ENCODE data around the gene CCR3.

The CCR3 gene

GRCh38 chr3:46222435-46223161, 19.7 kb upstream of the CCR3 start:
- no peaks in the 10 kb centered on the region for H3K36me3 ChIP-seq (ENCODE audit: control insufficient read depth, insufficient read depth, low read length)
- no peaks in the 10 kb centered on the region for H3K4me1 ChIP-seq (ENCODE audit: control insufficient read depth, insufficient read depth, low read length)
- no peaks in the 10 kb centered on the region for H3K27me3 ChIP-seq (ENCODE audit: control insufficient read depth, insufficient read depth, low read length)
- H3K9ac ChIP-seq (ENCODE audit: low read depth, low read length) = no peak overlapping the region
- H3K9me3 ChIP-seq (ENCODE audit: control insufficient read depth, insufficient read depth, low read length) = no peaks in the 10 kb centered on the region
- no peak overlapping the region for H3K4me3 ChIP-seq (ENCODE audit: low read depth, low read length)

GRCh38 chr3:46228260-46229242, 13.7 kb upstream of the CCR3 start:
- H3K9ac ChIP-seq (ENCODE audit: low read depth, low read length) = no peak overlapping the region
- H3K27me3 ChIP-seq (ENCODE audit: control insufficient read depth, insufficient read depth, low read length) = no peaks in the 10 kb centered on the region
- no peaks in the 10 kb centered on the region for H3K36me3 ChIP-seq (ENCODE audit: control insufficient read depth, insufficient read depth, low read length)
- no peaks in the 10 kb centered on the region for H3K4me1 ChIP-seq (ENCODE audit: control insufficient read depth, insufficient read depth, low read length)
- H3K4me3 ChIP-seq (ENCODE audit: low read depth, low read length) = no peak overlapping the region
- H3K9me3 ChIP-seq (ENCODE audit: control insufficient read depth, insufficient read depth, low read length) = no peaks in the 10 kb centered on the region

GRCh38 chr3:46231323-46231722, 10.9 kb upstream of the CCR3 start:
- H3K9ac ChIP-seq (ENCODE audit: low read depth, low read length) = no peak overlapping the region
- H3K36me3 ChIP-seq (ENCODE audit: control insufficient read depth, insufficient read depth, low read length) = no peaks in the 10 kb centered on the region
- no peaks in the 10 kb centered on the region for H3K4me1 ChIP-seq (ENCODE audit: control insufficient read depth, insufficient read depth, low read length)
- no peak overlapping the region for H3K4me3 ChIP-seq (ENCODE audit: low read depth, low read length)
- H3K9me3 ChIP-seq (ENCODE audit: control insufficient read depth, insufficient read depth, low read length) = no peaks in the 10 kb centered on the region
- no peaks in the 10 kb centered on the region for H3K27me3 ChIP-seq (ENCODE audit: control insufficient read depth, insufficient read depth, low read length)

GRCh38 chr3:46233194-46233593, 9.1 kb upstream of the CCR3 start:
- H3K36me3 ChIP-seq (ENCODE audit: control insufficient read depth, insufficient read depth, low read length) = no peaks in the 10 kb centered on the region
- no peaks in the 10 kb centered on the region for H3K27me3 ChIP-seq (ENCODE audit: control insufficient read depth, insufficient read depth, low read length)
- H3K4me1 ChIP-seq (ENCODE audit: control insufficient read depth, insufficient read depth, low read length) = no peaks in the 10 kb centered on the region

GRCh38 chr3:46235425-46235824, 6.8 kb upstream of the CCR3 start:
- H3K36me3 ChIP-seq (ENCODE audit: control insufficient read depth, insufficient read depth, low read length) = no peaks in the 10 kb centered on the region
- H3K9me3 ChIP-seq (ENCODE audit: control insufficient read depth, insufficient read depth, low read length) = no peaks in the 10 kb centered on the region
- H3K4me3 ChIP-seq (ENCODE audit: low read depth, low read length) = no peak overlapping the region
- H3K27me3 ChIP-seq (ENCODE audit: control insufficient read depth, insufficient read depth, low read length) = no peaks in the 10 kb centered on the region
- peaks cover 10% of the 10 kb centered on the region for H3K4me1 ChIP-seq (ENCODE audit: control insufficient read depth, insufficient read depth, low read length)
- H3K9ac ChIP-seq (ENCODE audit: low read depth, low read length) = no peak overlapping the region

More at GRCh38 chr3:46233194-46233593, 9.1 kb upstream of the CCR3 start:
- Histone ChIP-seq H3K9ac (ENCODE audit: low read depth, low read length) (no peak overlapping the region), H3K4me3 (ENCODE audit: low read depth, low read length) (no peak overlapping the region), H3K9me3 (ENCODE audit: control insufficient read depth, insufficient read depth, low read length) (no peaks in the 10 kb centered on the region)

- no peaks in the 10 kb centered on the region for H3K27me3 ChIP-seq (ENCODE audit: control insufficient read depth, insufficient read depth, low read length)
- no peaks in the 10 kb centered on the region for H3K9me3 ChIP-seq (ENCODE audit: control insufficient read depth, insufficient read depth, low read length)
- no peak overlapping the region for H3K9ac ChIP-seq (ENCODE audit: low read depth, low read length)
- no peak overlapping the region for H3K4me3 ChIP-seq (ENCODE audit: low read depth, low read length)
- H3K36me3 ChIP-seq (ENCODE audit: control insufficient read depth, insufficient read depth, low read length) = no peaks in the 10 kb centered on the region
- peaks cover 10% of the 10 kb centered on the region for H3K4me1 ChIP-seq (ENCODE audit: control insufficient read depth, insufficient read depth, low read length)
Measured at GRCh38 chr3:46236294-46237054, 5.8 kb upstream of the CCR3 start.

GRCh38 chr3:46238386-46238785, 3.9 kb upstream of the CCR3 start:
- no peaks in the 10 kb centered on the region for H3K27me3 ChIP-seq (ENCODE audit: control insufficient read depth, insufficient read depth, low read length)

GRCh38 chr3:46239301-46239938, 2.8 kb upstream of the CCR3 start:
- no peaks in the 10 kb centered on the region for H3K27me3 ChIP-seq (ENCODE audit: control insufficient read depth, insufficient read depth, low read length)
- no peak overlapping the region for H3K4me3 ChIP-seq (ENCODE audit: low read depth, low read length)
- no peaks in the 10 kb centered on the region for H3K9me3 ChIP-seq (ENCODE audit: control insufficient read depth, insufficient read depth, low read length)
- H3K4me1 ChIP-seq (ENCODE audit: control insufficient read depth, insufficient read depth, low read length) = peaks cover 10% of the 10 kb centered on the region
- no peak overlapping the region for H3K9ac ChIP-seq (ENCODE audit: low read depth, low read length)
- no peaks in the 10 kb centered on the region for H3K36me3 ChIP-seq (ENCODE audit: control insufficient read depth, insufficient read depth, low read length)

More at GRCh38 chr3:46238386-46238785, 3.9 kb upstream of the CCR3 start:
- H3K36me3 ChIP-seq (ENCODE audit: control insufficient read depth, insufficient read depth, low read length) = no peaks in the 10 kb centered on the region
- no peak overlapping the region for H3K9ac ChIP-seq (ENCODE audit: low read depth, low read length)
- H3K4me3 ChIP-seq (ENCODE audit: low read depth, low read length) = no peak overlapping the region
- peaks cover 10% of the 10 kb centered on the region for H3K4me1 ChIP-seq (ENCODE audit: control insufficient read depth, insufficient read depth, low read length)
- H3K9me3 ChIP-seq (ENCODE audit: control insufficient read depth, insufficient read depth, low read length) = no peaks in the 10 kb centered on the region

GRCh38 chr3:46239952-46240351, 2.3 kb upstream of the CCR3 start:
- no peak overlapping the region for H3K9ac ChIP-seq (ENCODE audit: low read depth, low read length)
- no peak overlapping the region for H3K4me3 ChIP-seq (ENCODE audit: low read depth, low read length)
- H3K27me3 ChIP-seq (ENCODE audit: control insufficient read depth, insufficient read depth, low read length) = no peaks in the 10 kb centered on the region
- peaks cover 10% of the 10 kb centered on the region for H3K4me1 ChIP-seq (ENCODE audit: control insufficient read depth, insufficient read depth, low read length)
- H3K36me3 ChIP-seq (ENCODE audit: control insufficient read depth, insufficient read depth, low read length) = no peaks in the 10 kb centered on the region
- H3K9me3 ChIP-seq (ENCODE audit: control insufficient read depth, insufficient read depth, low read length) = no peaks in the 10 kb centered on the region

GRCh38 chr3:46243560-46243959, 1.3 kb downstream of the CCR3 start:
- no peaks in the 10 kb centered on the region for H3K36me3 ChIP-seq (ENCODE audit: control insufficient read depth, insufficient read depth, low read length)
- no peak overlapping the region for H3K9ac ChIP-seq (ENCODE audit: low read depth, low read length)
- H3K27me3 ChIP-seq (ENCODE audit: control insufficient read depth, insufficient read depth, low read length) = no peaks in the 10 kb centered on the region
- peaks cover 10% of the 10 kb centered on the region for H3K4me1 ChIP-seq (ENCODE audit: control insufficient read depth, insufficient read depth, low read length)
- H3K4me3 ChIP-seq (ENCODE audit: low read depth, low read length) = no peak overlapping the region
- H3K9me3 ChIP-seq (ENCODE audit: control insufficient read depth, insufficient read depth, low read length) = no peaks in the 10 kb centered on the region

GRCh38 chr3:46245146-46245545, 2.9 kb downstream of the CCR3 start:
- no peaks in the 10 kb centered on the region for H3K36me3 ChIP-seq (ENCODE audit: control insufficient read depth, insufficient read depth, low read length)
- no peaks in the 10 kb centered on the region for H3K9me3 ChIP-seq (ENCODE audit: control insufficient read depth, insufficient read depth, low read length)
- H3K9ac ChIP-seq (ENCODE audit: low read depth, low read length) = no peak overlapping the region
- no peaks in the 10 kb centered on the region for H3K4me1 ChIP-seq (ENCODE audit: control insufficient read depth, insufficient read depth, low read length)
- no peak overlapping the region for H3K4me3 ChIP-seq (ENCODE audit: low read depth, low read length)
- no peaks in the 10 kb centered on the region for H3K27me3 ChIP-seq (ENCODE audit: control insufficient read depth, insufficient read depth, low read length)

Measured in iPS-15b (cell line).